ENCODE results near the gene CYP26C1.

CYP26C1 gene, protein sequence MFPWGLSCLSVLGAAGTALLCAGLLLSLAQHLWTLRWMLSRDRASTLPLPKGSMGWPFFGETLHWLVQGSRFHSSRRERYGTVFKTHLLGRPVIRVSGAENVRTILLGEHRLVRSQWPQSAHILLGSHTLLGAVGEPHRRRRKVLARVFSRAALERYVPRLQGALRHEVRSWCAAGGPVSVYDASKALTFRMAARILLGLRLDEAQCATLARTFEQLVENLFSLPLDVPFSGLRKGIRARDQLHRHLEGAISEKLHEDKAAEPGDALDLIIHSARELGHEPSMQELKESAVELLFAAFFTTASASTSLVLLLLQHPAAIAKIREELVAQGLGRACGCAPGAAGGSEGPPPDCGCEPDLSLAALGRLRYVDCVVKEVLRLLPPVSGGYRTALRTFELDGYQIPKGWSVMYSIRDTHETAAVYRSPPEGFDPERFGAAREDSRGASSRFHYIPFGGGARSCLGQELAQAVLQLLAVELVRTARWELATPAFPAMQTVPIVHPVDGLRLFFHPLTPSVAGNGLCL

DNA sequence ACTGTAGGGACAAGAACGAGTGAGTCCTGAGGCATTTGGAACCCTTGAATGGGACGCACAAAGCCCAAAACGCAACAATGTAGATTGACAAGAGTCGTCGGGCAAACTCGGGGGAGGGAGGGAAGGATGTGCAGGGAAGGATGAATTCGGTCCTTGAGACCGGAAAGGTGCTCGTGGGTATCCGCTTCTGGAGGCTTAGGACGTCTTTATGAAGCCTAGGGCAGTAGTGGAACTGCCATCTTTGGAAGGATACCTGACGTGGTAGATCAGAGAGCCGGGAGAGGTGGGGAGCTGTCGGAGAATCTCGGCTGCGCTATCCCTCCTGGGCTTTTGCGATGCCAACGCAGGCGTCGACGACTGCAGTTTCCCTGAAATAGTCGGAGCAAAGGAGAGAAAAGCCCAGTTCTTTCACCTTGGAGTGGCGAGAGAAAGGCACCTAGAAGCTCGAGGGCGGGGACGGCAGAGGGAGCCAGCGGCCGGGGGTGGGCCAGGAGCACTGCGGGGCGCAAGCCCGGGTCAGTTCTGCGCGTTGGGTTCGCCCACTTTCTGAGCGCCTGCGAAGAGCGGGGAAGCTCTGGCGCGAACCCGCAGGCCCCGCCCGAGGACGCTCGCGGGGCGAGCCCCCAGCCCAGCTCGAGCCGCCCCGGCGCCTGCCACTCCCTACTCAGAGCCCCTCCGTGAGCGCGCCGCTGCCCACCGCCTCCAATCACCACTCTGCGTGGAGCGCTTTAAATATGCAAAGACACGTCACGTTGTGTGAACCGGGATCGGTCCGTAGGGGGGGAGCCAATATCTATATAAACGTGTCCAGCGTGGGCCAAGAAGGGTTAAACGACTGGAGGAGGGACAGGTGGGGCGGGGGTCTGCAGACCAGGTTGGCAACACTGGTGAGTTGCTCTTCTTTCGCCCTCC, at the start of gene CYP26C1:
CYP26C1 (plus strand) TSS at position 824 of the 912 bp plus-strand sequence. CDS start 466 bp downstream, outside the sequence.
- DNase-seq = no peak

GRCh38 chr10:93015722-93016121, 44.9 kb upstream of the CYP26C1 start:
- DNase-seq = no peak

GRCh38 chr10:93023013-93023650, 37.5 kb upstream of the CYP26C1 start:
- no peak for DNase-seq

DNA sequence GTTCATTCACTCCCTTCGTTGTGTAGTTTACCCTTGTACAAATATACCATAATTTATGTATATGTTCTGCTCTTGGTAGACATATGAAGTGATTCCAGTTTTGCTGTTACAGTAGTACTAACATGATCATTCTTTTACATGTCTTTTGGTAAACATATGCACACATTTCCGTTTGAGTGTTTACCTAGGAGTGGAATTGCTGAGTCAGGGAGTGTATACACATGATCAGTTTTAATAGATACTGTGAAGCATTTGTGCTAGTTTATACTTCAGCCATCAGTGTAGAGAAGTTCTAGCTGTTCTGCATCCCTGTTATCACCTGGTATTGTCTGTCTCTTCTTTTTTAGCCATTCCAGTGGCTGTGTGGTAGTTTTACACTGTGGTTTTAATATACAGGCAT, 34.5 kb upstream of the CYP26C1 start:
- no peak for DNase-seq

DNA sequence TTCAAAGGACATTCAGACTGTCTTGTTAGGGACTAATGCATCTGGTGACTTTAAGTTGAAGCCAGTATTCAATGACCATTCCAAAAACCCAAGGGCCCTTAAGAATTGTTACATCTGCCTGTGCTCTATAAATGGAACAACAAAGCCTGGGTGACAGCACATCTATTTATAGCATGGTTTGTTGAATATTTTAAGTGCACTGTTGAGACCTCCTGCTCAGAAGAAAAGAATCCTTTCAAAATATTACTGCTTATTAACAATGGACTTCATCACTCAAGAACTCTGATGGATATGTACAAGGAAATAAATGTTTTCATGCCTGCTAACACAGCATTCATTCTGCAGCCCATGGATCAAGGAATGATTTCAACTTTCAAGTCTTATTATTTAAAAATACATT, 33.1 kb upstream of the CYP26C1 start:
- no peak for DNase-seq

- DNase-seq = peak; percentile 12
Measured at GRCh38 chr10:93028883-93029282, 31.7 kb upstream of the CYP26C1 start.

GRCh38 chr10:93030409-93030808, 30.2 kb upstream of the CYP26C1 start:
- no peak for DNase-seq

GRCh38 chr10:93032105-93032808, 28.3 kb upstream of the CYP26C1 start:
- DNase-seq = no peak

DNA sequence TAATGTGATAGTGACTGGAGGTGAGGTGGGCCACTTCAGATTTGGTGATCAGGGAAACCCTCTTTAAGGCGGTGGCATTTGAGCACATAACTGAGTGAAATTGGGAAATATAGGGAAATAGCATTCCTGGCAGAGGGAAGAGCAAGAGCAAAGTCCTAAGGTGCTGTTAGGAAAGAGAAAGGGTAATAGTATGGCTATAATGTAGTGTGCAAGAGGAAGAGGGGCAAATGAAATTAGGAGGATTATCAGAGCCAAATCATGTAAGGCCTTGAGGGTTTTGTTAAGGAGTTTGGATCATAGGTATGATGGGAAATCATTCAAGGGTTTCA, 27.8 kb upstream of the CYP26C1 start:
- DNase-seq = no peak

DNA sequence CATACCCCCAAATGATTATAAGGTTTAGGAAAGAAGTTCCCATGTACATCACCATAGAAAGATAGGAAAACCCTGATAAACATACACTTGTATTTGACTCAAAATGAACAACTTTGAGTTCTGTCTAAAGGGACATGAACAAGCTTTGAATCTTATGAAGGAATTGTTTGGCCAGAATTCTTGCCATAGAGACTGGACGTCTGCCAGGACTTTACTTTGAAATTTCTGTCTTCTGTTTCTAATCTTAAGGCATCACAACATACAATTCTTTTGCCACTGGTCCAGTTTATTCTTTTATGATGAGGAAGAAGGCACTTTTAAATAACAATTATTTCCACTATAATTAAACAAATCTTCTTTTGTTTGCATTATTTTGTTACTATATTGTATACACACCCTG, 26.2 kb upstream of the CYP26C1 start:
- DNase-seq = no peak

GRCh38 chr10:93039110-93039509, 21.5 kb upstream of the CYP26C1 start:
- no peak for DNase-seq

DNA sequence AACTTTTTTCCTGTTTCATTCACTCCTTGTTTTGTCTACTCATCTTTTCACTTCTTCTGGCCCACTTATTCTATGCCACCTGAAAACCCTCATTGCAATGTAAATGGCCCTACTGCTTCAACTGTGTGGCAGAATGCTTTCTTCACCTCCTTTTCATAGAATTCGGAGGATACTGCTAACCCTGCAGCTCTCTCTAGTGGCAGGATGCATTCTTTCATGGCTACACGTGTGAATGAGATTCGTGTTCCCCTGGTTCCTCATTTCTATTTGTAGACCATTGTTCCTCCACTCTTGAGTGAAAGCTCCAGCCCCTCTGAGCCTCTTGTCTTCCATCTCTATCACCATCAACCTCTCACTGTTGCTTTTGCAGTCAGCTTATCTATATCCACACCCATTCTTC, 20.9 kb upstream of the CYP26C1 start:
- DNase-seq = peak; percentile 86

DNA sequence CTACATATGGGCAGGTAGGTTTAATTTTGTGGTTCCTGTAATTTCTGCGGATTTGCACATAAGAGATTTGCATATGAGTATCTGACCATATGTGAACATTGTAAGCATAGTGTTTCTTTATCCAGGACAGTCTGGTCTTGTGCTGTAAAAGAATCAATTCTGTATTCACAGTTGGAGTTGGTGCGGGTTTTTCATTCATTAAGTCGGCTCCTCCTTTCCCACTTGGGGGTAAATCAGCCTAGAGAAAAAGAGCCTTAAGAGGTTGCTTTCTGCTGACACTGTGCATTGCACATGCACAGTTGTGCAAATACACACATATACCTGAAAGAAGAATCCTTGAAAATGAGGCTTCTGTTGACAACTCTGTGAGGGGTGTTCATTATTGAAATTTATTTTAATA, 6.1 kb upstream of the CYP26C1 start:
- no peak for DNase-seq

DNA sequence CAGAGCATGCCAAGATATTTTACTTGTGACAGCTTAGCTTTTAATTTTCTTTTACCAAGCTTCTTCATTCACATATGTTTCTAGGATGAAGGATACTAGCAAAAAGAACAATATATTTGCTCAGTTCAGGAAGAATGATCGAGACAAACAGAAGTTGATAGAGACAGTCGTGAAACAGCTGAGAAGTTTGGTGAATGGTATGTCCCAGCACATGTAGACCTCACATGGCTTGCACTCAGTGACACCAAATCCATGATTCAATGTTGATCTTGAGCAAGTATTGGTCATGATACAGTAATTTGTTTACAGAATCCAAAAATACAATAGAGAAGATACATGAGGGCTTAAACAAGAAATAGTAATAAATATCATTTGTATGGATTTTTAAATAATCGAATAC, 2.5 kb upstream of the CYP26C1 start:
- no peak for DNase-seq

DNA sequence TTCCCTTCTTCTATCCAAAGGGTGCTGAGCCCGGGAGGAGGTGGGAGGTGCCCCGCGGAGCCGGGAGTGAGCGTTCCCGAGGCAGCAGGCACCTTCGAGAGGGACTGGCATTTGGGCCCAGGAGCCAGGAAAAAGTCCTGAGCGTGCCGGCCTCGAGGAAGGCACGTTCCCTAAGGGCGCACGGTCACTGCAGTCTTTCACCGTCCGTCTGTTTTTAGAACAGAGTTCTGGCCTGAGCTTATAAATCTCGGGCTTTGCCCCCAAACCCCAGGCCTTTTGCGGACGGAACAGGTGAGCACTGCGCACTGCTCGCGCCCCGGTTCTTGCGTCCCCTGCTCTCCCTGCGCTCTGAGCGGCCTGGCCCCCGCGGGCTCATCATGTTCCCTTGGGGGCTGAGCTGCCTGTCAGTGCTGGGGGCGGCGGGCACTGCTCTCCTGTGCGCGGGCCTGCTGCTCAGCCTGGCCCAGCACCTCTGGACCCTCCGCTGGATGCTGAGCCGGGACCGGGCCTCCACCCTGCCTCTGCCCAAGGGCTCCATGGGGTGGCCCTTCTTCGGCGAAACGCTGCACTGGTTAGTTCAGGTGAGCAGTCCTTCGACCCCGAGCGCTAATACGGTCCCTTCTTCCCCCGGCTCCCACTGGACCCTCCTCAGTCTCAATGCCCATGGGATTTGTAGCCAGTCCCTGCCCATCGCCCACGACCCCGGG, 442 bp downstream of the CYP26C1 start:
- DNase-seq = no peak

- peak; percentile 31 for DNase-seq
Measured at GRCh38 chr10:93061594-93062513, 1.3 kb downstream of the CYP26C1 start.

- DNase-seq = peak; percentile 83
Measured at GRCh38 chr10:93062514-93063143, 2.0 kb downstream of the CYP26C1 start.

- DNase-seq = no peak
Measured at GRCh38 chr10:93063144-93063976, 2.8 kb downstream of the CYP26C1 start.

GRCh38 chr10:93063977-93064660, 3.5 kb downstream of the CYP26C1 start:
- no peak for DNase-seq

Data from hematopoietic multipotent progenitor cell treated with erythropoietin and hydrocortisone succinate and interleukin-3 and kit ligand, for 4 days (in vitro differentiated cells).